GM19395 (cell line): ENCODE data around the gene FAM217B.
"Not testable (repeated sequence)": the region's sequence is repeated elsewhere in the genome, so short reads cannot be mapped to it uniquely, and the experiment has no call there.

ENCODE experiments used
- ATAC-seq: cut with Tn5 transposase; IDR thresholded peaks from one replicate; pipeline ENCODE4 v1.9.1; 2021; ENCODE audit warnings: mild to moderate bottlenecking, moderate library complexity; ENCODE audit not compliant: unreplicated experiment

The FAM217B gene

DNA sequence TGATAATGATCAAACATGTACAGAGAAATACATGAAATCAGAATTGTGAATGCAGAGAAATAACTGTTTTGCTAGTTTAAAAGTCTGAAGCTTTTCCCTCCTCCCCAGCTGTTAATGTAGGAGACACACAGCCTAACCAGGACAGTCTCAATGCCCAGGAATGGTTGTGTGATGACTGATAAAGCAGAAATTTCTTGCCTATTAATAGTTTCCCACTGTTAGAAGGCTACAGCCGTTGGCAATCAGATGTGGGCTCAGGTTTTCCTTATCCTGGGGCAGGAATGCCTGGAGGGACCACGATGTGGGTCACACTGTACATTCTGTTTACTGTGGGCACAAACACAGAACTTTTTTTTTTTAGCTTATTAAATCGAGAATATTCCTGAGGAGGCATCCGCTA is 2.0 kb upstream of the FAM217B start:
- ATAC-seq: no peak

GRCh38 chr20:59938696-59939051 is 1.5 kb upstream of the FAM217B start:
- no peak for ATAC-seq

- no peak for ATAC-seq
These were observed 924 bp upstream of the FAM217B start for GRCh38 chr20:59939052-59939878.

- ATAC-seq: peak; percentile 57
These were observed 385 bp upstream of the FAM217B start for GRCh38 chr20:59939879-59940128.

DNA sequence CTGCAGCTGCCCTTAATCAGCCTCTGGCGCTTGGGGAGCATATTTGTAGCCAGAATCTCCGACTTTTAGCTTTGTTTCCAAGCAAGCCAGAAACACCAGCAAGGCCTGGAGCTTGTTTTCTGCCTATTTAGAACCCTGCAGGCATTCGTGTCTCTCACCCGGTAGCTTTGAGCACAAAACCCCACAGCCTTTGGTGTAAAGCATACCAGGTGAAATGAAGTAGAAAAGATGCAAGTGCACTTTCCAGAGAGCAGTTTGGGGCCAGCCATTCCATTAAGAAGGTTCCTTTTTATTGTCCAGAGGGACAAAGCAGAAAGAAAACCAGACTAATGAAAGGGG is 736 bp downstream of the FAM217B start:
- peak; percentile 7 for ATAC-seq

GRCh38 chr20:59942245-59942644 is 2.1 kb downstream of the FAM217B start:
- ATAC-seq: no peak

DNA sequence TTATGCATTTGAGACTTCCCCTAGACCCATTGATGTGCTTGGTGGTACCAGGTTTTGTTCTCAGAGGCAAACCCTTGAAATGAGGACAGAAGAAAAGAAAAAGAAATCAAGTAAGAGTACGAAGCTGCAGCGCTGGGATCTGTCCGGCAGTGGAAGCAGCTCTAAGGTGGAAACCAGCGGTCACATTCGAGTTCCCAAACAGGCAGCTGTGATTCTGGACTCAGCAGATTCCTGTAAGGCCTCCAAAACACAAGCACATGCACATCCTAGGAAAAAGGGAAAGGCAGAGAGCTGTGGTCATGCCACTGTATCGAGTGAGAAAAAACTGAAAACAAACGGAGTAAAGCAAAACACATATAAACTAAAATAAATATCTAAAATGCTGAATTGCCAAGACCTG is 4.5 kb downstream of the FAM217B start:
- ATAC-seq: no peak

- no peak for ATAC-seq
These were observed 5.0 kb downstream of the FAM217B start for GRCh38 chr20:59945175-59945574.

GRCh38 chr20:59945731-59946130 is 5.5 kb downstream of the FAM217B start:
- no peak for ATAC-seq

- no peak for ATAC-seq
These were observed 7.2 kb downstream of the FAM217B start for GRCh38 chr20:59947376-59947775.

- ATAC-seq: no peak
These were observed 8.0 kb downstream of the FAM217B start for GRCh38 chr20:59948212-59948611.

GRCh38 chr20:59948828-59949720 is 8.9 kb downstream of the FAM217B start:
- no peak for ATAC-seq

DNA sequence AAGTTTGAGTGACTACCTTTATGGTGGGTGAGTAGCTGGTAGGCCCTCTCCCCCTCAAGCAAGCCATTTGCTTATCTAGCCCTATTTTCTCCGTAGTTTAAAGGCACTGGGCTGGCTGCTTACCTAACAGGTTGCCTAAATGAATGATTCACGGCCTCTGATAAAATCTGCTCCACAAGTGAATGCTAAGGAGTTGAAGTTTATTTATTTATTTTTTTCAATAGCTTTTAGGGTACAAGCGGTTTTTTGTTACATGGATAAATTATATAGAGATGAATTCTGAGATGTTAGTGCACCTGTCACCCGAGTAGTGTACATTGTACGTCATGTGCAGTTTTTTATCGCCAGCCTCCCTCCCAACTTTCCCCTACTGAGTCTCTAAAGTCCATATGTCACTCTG is 9.7 kb downstream of the FAM217B start:
- no peak for ATAC-seq

- ATAC-seq: no peak
These were observed 14.5 kb downstream of the FAM217B start for GRCh38 chr20:59954718-59955117.

DNA sequence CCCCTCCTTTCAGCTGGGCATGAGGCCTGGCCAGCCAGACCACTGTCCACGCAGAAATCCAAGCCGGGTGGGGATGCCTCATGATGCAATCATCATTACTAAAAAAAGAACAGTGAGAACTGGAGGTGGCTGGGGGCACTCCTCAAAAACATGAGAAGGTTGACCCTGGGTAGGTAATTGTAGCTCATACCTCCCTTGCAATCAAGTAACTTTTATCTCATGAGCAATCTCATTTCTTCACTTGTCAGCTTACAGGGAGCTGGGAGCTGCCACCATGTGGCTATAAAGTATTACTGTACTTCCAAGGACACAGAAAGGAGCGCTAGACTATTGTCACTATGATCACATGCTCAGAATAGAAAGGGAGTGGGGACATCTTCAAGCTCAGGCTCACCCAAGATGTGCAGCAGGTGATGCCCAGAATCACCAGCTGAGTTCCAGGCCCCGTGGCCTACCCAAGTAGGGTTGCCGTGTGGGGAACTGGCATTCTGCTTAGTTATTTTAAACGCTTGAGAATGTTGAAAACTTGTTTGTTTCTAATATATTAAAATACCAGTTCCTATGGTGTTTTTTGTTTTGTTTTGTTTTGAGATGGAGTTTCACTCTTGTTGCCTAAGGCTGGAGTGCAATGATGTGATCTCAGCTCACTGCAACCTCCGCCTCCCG is 15.1 kb downstream of the FAM217B start:
- no peak for ATAC-seq

DNA sequence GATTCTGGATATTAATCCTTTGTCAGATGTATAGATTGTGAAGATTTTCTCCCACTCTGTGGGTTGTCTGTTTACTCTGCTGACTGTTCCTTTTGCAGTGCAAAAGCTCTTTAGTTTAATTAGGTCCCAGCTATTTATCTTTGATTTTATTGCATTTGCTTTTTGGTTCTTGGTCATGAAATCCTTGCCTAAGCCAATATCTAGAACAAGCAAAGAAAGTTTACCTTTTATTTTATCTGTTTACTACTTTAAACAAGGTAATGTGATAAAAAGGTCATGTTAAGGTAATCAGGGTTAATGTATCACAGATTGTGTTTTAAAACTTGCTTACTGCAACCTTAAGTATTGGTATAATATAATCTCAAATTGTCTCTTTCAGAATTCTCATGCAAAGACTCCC is 17.4 kb downstream of the FAM217B start:
- ATAC-seq: not testable (repeated sequence)

DNA sequence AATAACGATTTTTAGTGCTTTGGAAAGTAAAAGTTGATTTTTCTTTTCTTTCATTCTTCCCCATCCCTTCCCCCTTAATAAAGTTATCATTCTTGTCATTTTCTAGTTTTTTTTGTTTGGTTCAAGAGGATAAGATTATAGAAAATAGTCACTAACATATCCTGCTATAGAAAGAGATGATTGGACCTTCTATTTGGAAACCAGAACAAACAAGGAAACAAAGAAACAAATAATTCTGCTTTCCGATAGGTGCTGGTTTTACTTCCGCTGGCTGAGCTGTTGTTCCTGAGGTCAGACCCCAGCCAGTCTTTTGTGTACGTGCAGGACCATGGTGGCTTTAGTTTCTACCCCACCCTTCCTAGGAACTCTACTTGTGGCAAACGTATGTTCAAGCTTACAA is 17.9 kb downstream of the FAM217B start, which contains the start of gene CDH26:
TSS of gene CDH26 (plus strand) at position 301 of the 400 bp plus-strand sequence. CDS start 304 bp downstream, outside the sequence.
- ATAC-seq: no peak

- ATAC-seq: no peak
These were observed 18.4 kb downstream of the FAM217B start for GRCh38 chr20:59958626-59959025.

GRCh38 chr20:59961423-59961822 is 21.2 kb downstream of the FAM217B start:
- ATAC-seq: no peak

- ATAC-seq: no peak
These were observed 22.0 kb downstream of the FAM217B start for GRCh38 chr20:59962155-59962554.

- ATAC-seq: no peak
These were observed 26.2 kb downstream of the FAM217B start for GRCh38 chr20:59966428-59966827.

GRCh38 chr20:59971428-59971827 is 31.2 kb downstream of the FAM217B start:
- ATAC-seq: no peak
